Measurements from ENCODE around the gene TMEM176A. TPM values are rescaled to one million over a fixed set of nuclear protein-coding genes. Genes with fewer than 3 reads are reported as not detected.
"Not testable (repeated sequence)": the region's sequence is repeated elsewhere in the genome, so short reads cannot be mapped to it uniquely, and the experiment has no call there.

Gene TMEM176A
- polyA plus RNA-seq, 1 donor = 14.3 TPM

GRCh38 chr7:150787321-150788281 is 13.0 kb upstream of the TMEM176A start:
- DNase-seq (ENCODE audit: low read depth) = peak; percentile 63

- DNase-seq (ENCODE audit: low read depth) = peak; percentile 60
Measured at GRCh38 chr7:150788474-150789269, 11.9 kb upstream of the TMEM176A start.

DNA sequence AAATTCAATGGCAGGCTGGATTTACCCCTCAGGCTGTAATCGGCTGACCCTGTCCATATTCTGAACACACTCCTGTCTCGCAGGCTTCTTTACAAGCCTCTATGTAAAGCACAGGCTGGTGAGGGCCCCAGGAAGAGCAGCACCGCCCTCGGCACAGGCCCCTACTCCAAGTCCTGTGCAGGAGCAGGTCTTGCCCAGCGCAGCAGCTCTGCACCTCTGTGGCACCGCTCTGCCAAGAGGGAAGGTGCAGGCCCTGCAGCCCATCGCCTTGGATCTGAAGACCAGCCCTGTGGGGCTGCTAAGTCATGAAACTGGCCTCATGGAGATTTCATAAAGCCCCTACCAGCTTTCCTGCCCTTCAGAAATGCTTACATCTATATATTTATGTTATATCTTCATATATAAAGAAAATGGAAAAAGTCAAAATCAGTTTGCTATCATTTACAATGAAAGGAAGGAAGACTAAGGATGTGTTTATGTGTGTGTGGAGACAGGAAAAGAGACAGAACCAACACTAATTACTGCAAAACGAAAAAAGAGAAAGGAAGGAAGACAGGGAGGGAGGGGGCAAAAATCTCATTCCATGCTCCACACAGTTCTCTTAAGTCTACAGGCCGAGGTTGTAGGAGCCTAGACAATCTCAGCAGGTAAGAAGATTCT is 10.0 kb upstream of the TMEM176A start:
- no peak for DNase-seq (ENCODE audit: low read depth)

- no peak for DNase-seq (ENCODE audit: low read depth)
Measured at GRCh38 chr7:150791304-150791703, 9.3 kb upstream of the TMEM176A start.

DNA sequence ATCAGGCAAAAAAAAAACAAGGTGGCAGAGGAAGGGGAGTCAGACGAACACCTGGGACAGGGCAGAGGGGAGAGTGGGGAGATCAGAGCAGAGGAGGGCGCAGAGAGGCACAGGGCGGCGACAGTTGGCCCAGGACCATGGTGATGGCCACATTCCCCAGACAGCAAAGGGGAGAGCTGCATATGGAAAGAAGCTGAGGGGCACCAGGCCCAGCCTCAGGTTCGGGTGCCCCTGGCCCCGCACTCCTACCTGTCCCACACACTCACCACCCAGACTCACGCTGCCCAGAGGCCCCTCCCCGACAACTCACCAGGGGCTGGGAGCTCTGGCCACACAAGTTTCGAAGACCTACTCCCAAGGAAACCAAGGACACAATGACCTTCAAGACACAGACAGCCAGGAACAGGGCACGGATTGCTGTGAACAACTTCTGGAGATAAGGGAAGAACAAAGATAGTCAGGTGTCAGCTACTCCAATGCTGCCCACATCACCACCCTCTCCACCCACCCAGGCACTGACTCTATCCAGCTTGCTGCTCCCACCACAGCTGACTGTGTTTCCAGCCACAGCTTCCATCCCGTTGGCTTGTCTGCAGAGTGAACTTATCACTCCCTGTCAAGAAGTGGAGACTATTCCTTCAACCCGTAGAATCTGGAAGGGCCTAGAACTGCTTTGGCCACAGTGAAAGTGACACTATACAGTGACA is 8.7 kb upstream of the TMEM176A start:
- no peak for DNase-seq (ENCODE audit: low read depth)

- no peak for DNase-seq (ENCODE audit: low read depth)
Measured at GRCh38 chr7:150793569-150794238, 6.9 kb upstream of the TMEM176A start.

GRCh38 chr7:150797661-150798060 is 2.9 kb upstream of the TMEM176A start:
- DNase-seq (ENCODE audit: low read depth) = no peak

GRCh38 chr7:150799156-150799555 is 1.4 kb upstream of the TMEM176A start:
- DNase-seq (ENCODE audit: low read depth) = no peak

GRCh38 chr7:150799741-150800580 is 608 bp upstream of the TMEM176A start, which contains the start of gene TMEM176B:
TMEM176B (minus strand) TSS chr7:150800364; CDS start chr7:150796569, 3,795 bp downstream.
- no peak for DNase-seq (ENCODE audit: low read depth)

- DNase-seq (ENCODE audit: low read depth) = no peak
Measured at GRCh38 chr7:150801242-150801945, 825 bp downstream of the TMEM176A start.

DNA sequence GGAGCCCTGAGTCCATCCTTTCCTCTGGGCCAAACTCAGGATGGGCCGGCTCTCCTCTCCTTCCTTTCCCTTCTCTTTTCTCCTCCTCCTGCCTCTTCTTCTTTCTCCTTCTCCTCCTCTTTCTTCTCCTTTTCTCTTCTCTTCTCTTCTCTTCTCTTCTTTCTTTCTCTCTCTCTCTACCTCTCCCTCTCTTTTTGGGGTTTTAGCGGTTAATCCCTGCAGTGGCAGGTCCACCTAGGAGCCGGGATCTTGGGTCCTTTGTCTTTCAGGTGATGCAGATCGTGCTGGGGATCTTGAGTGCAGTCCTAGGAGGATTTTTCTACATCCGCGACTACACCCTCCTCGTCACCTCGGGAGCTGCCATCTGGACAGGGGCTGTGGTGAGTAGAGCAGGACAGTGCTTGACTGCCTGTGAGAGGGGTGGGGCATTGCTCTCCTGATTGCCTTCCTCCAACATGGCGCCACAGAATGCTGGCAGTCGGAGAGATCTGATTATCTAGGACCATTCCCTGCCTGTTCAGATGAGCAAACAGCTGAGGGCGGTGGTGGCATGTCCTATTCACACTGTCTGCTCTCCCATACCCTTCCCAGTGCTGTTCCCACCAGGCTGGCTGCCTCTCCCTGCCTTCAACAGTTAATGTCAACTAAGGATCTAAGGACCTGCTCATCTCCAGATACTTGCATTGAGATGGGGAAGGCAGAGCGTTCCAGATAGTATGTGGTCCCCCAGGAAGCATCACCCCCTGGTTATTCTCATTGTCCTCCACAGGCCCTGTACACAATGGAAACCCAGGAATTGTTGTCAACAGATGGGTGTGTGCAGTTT is 1.6 kb downstream of the TMEM176A start:
- no peak for DNase-seq (ENCODE audit: low read depth)

DNA sequence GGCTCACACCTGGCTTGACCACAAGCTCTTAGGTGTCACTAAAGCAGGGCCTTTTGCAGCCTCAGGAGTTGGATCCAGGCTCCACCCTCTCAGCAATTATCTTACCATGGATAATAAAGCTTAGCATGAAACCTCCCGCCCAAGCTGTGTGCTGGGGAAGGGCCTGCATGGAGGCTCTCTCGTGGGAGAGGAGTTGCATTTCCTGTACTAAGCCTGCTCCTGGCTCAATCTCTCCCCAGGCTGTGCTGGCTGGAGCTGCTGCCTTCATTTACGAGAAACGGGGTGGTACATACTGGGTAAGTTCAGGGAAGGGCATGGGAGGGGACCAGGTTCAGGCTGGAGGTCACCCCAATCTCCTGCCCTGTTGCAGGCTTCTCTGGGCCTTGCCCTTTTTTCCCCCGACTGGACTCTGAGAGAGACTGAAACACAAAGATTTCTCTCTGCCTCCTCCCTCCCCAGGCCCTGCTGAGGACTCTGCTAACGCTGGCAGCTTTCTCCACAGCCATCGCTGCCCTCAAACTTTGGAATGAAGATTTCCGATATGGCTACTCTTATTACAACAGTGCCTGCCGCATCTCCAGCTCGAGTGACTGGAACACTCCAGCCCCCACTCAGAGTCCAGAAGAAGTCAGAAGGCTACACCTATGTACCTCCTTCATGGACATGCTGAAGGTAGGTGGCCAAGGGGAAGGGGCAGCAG is 2.7 kb downstream of the TMEM176A start:
- no peak for DNase-seq (ENCODE audit: low read depth)

- DNase-seq (ENCODE audit: low read depth) = no peak
Measured at GRCh38 chr7:150804802-150805201, 4.2 kb downstream of the TMEM176A start.

GRCh38 chr7:150805864-150806263 is 5.3 kb downstream of the TMEM176A start:
- DNase-seq (ENCODE audit: low read depth) = no peak

DNA sequence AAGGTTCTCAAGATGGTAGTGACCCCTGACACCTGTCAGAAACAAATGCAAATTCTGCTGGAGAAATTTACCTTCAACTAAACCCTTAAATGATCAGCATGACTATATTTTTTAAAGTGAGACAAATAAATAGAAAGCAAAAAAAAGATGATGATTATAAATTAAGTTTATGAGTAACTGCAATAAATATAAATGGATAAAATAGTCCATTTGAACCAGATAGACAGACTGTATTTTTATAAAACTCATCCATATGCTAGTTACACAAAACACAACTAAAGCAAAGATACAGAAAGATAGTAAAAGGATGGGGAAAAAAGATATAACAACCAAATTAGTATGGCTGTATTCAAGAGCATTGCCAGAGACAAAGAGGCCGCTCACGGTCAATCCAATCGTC is 5.9 kb downstream of the TMEM176A start:
- DNase-seq (ENCODE audit: low read depth) = no peak

GRCh38 chr7:150806863-150807262 is 6.3 kb downstream of the TMEM176A start:
- DNase-seq (ENCODE audit: low read depth) = no peak

DNA sequence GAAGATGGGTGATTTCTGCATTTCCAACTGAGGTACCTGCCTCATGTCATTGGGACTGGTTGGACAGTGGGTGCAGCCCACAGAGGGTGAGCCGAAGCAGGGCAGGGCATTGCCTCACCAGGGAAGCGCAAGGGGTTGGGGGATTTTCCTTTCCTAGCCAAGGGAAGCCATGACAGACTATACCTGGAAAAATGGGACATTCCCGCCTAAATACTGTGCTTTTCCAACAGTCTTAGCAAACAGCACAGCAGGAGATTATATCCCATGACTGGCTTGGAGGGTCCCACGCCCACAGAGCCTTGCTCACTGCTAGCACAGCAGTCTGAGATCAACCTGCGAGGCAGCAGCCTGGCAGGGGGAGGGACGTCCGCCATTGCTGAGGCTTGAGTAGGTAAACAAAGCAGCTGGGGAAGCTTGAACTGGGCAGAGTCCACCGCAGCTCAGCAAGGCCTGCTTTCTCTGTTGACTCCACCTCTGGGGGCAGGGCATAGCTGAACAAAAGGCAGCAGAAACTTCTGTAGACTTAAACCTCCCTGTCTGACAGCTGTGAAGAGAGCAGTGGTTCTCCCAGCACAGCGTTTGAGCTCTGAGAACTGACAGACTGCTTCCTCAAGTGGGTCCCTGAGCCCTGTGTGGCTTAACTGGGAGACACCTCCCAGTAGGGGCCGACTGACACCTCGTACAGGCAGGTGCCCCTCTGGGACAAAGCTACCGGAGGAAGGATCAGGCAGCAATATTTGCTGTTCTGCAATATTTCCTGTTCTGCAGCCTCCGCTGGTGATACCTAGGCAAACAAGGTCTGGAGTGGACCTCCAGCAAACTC is 7.3 kb downstream of the TMEM176A start:
- DNase-seq (ENCODE audit: low read depth) = not testable (repeated sequence)
